Measurements from ENCODE around the gene ZFYVE9.

- TF ChIP-seq EZH2 (optimal IDR thresholded peaks at IDR 0.05; ENCODE audit: low read depth, low read length) (no peak), CTCF (IDR thresholded peaks at IDR 0.05; ENCODE audit: low read length) (no peak)
Observed at GRCh38 chr1:52139817-52140540, 1.9 kb upstream of the ZFYVE9 start.

All from MM.1S (cell line).